Glutamatergic neuron (in vitro differentiated cells): ENCODE results near the gene PAIP1. TPM values are rescaled to one million over a fixed set of nuclear protein-coding genes. Genes with fewer than 3 reads are reported as not detected.

ENCODE experiments used
- DNase-seq: peaks from one replicate; pipeline ENCODE4 v3.0.0; 2022
- H3K27ac Mint-ChIP-seq: one replicate; pipeline ENCODE4 v1.8.0; 2020; ENCODE audit warnings: mild to moderate bottlenecking, mixed read lengths, inconsistent platforms; ENCODE audit not compliant: unreplicated experiment
- H3K27me3 Mint-ChIP-seq: one replicate; pipeline ENCODE4 v1.8.0; 2020; ENCODE audit warnings: mild to moderate bottlenecking, moderate library complexity, mixed read lengths, inconsistent platforms; ENCODE audit not compliant: unreplicated experiment
- H3K36me3 Mint-ChIP-seq: one replicate; pipeline ENCODE4 v1.8.0; 2020; ENCODE audit warnings: mild to moderate bottlenecking, mixed read lengths, inconsistent platforms; ENCODE audit not compliant: unreplicated experiment
- H3K4me1 Mint-ChIP-seq: one replicate; pipeline ENCODE4 v1.8.0; 2020; ENCODE audit warnings: mild to moderate bottlenecking, low read depth, mixed read lengths, inconsistent platforms; ENCODE audit not compliant: unreplicated experiment
- H3K4me3 Mint-ChIP-seq: one replicate; pipeline ENCODE4 v1.8.0; 2020; ENCODE audit warnings: mild to moderate bottlenecking, mixed read lengths, inconsistent platforms; ENCODE audit not compliant: unreplicated experiment
- H3K9me3 Mint-ChIP-seq: one replicate; pipeline ENCODE4 v1.8.0; 2020; ENCODE audit warnings: mild to moderate bottlenecking, moderate library complexity, mixed read lengths, inconsistent platforms; ENCODE audit not compliant: unreplicated experiment
- CTCF ChIP-seq: fragments of 200-600 bp; sonication (generic); IDR thresholded peaks from one replicate; pipeline ENCODE4 v1.5.0; 2021; ENCODE audit not compliant: partially characterized antibody, unreplicated experiment
- total RNA-seq: library from RNA; stranded (reverse); fragmentation: NEBNext Ultra II Directional; extraction: Animal tissue kit (Norgen Biotek cat#: 25700); gene quantifications from one replicate; pipeline ENCODE4 v1.2.1, GENCODE V29; 2021; ENCODE audit not compliant: unreplicated experiment

The PAIP1 gene
- total RNA-seq, 1 donor from 2014 or later = 127 TPM

DNA sequence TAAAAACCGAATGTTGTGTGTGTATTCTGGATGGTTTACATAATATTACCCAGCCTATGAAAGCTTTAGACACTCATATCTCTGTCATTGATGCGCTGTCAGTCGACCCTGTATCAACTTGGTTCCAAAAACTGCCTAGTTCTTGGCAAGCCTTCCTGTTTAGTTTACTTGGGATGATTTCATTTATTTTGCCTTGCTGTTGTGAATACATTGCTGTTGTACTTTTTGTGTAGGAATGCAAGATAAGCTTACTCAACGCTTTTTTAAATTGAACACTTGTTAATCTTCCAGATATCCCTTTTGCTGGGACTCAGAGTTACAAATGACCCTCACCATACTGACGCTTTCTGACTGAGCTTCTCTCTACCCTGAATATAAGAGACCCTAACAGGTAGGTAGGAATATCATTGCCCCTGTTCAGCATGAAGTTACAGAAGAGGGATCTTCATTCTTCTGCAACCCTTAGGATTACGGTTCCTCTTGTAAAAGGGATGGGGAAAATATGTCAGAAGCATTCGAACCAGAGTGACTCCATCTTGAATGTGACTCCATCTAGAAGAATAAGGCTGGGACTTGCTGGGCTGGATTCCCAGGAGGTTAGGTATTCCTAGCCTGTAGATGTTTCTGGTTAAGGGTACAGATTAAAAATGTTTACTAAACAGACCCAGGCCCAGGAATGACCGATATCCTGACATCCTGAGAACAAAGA, 13.7 kb upstream of the PAIP1 start:
- no peak overlapping the region for H3K4me3 Mint-ChIP-seq
- H3K4me1 Mint-ChIP-seq = no peaks in the 10 kb centered on the region
- no peaks in the 10 kb centered on the region for H3K9me3 Mint-ChIP-seq
- H3K27me3 Mint-ChIP-seq = peaks cover 2% of the 10 kb centered on the region
- H3K27ac Mint-ChIP-seq = no peak overlapping the region
- H3K36me3 Mint-ChIP-seq = no peaks in the 10 kb centered on the region
- TF ChIP-seq CTCF = no peak
- DNase-seq = no peak

- H3K36me3 Mint-ChIP-seq = no peaks in the 10 kb centered on the region
- no peak for TF ChIP-seq CTCF
- H3K27me3 Mint-ChIP-seq = peaks cover 2% of the 10 kb centered on the region
- DNase-seq = no peak
- no peaks in the 10 kb centered on the region for H3K4me1 Mint-ChIP-seq
- H3K4me3 Mint-ChIP-seq = no peak overlapping the region
- no peak overlapping the region for H3K27ac Mint-ChIP-seq
- no peaks in the 10 kb centered on the region for H3K9me3 Mint-ChIP-seq
Measured at GRCh38 chr5:43569236-43569746, 12.4 kb upstream of the PAIP1 start.

DNA sequence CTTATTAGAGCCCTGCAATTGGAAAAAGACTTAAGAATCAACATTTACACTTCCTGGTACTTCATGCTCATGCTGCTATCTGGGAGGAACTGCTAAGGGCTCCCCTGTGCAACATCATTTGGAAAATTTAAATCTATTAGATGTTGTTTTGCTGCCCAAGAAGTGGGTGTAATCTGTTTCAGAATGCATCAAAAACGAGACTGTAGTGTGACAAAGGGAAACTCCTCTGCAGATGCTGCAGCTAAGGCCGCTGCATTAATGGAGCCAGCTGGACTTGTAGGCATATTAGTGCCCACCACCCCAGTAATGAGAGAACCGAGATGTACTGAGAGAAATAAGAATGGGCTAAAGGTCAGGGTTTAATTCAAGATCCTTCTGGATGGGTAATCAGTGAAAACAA, 11.1 kb upstream of the PAIP1 start:
- no peaks in the 10 kb centered on the region for H3K4me1 Mint-ChIP-seq
- H3K4me3 Mint-ChIP-seq = no peak overlapping the region
- TF ChIP-seq CTCF = no peak
- no peak for DNase-seq
- peaks cover 4% of the 10 kb centered on the region for H3K27me3 Mint-ChIP-seq
- no peaks in the 10 kb centered on the region for H3K36me3 Mint-ChIP-seq
- H3K9me3 Mint-ChIP-seq = no peaks in the 10 kb centered on the region
- H3K27ac Mint-ChIP-seq = no peak overlapping the region

- H3K36me3 Mint-ChIP-seq = no peaks in the 10 kb centered on the region
Measured at GRCh38 chr5:43565043-43565442, 8.2 kb upstream of the PAIP1 start.

More at GRCh38 chr5:43565043-43565442, 8.2 kb upstream of the PAIP1 start:
- Mint-ChIP-seq H3K4me3 (no peak overlapping the region), H3K27me3 (peaks cover 4% of the 10 kb centered on the region), H3K9me3 (no peaks in the 10 kb centered on the region), H3K4me1 (no peaks in the 10 kb centered on the region), H3K27ac (no peak overlapping the region)
- no peak for TF ChIP-seq CTCF
- DNase-seq = no peak
